H9 (cell line): Measurements from ENCODE around the gene GPATCH1. TPM values are rescaled to one million over a fixed set of nuclear protein-coding genes. Genes with fewer than 3 reads are reported as not detected.

ENCODE experiments used
- DNase-seq: peaks from one replicate; pipeline ENCODE4 v3.0.0-alpha.2; 2017
- H2AFZ ChIP-seq: one replicate; pipeline ENCODE4 v1.6.1; 2013; ENCODE audit warnings: mild to moderate bottlenecking, low read length, control low read depth, moderate library complexity
- H2AK5ac ChIP-seq: 2 replicates; pipeline ENCODE4 v1.6.1; 2013; ENCODE audit warnings: low read length, control low read depth, mixed read lengths; ENCODE audit not compliant: insufficient read length
- H2BK120ac ChIP-seq: one replicate; pipeline ENCODE4 v1.6.1; 2013; ENCODE audit warnings: low read depth, mild to moderate bottlenecking, low read length, control low read depth, inconsistent platforms; ENCODE audit not compliant: poor library complexity, severe bottlenecking
- H2BK12ac ChIP-seq: 2 replicates; pipeline ENCODE4 v1.6.1; 2013; ENCODE audit warnings: low read length, control low read depth, mixed read lengths, low read depth; ENCODE audit not compliant: insufficient read length
- H2BK15ac ChIP-seq: 2 replicates; pipeline ENCODE4 v1.6.1; 2013; ENCODE audit warnings: low read depth, low read length, control low read depth
- H2BK20ac ChIP-seq: one replicate; pipeline ENCODE4 v1.6.1; 2013; ENCODE audit warnings: low read depth, mild to moderate bottlenecking, low read length, control low read depth, inconsistent platforms; ENCODE audit not compliant: poor library complexity, severe bottlenecking
- H2BK5ac ChIP-seq: 2 replicates; pipeline ENCODE4 v1.6.1; 2013; ENCODE audit warnings: low read length, control low read depth, mixed read lengths; ENCODE audit not compliant: insufficient read length
- H3K14ac ChIP-seq: 2 replicates; pipeline ENCODE4 v1.6.1; 2013; ENCODE audit warnings: low read length, control low read depth; ENCODE audit not compliant: insufficient read depth
- H3K18ac ChIP-seq: 2 replicates; pipeline ENCODE4 v1.6.1; 2013; ENCODE audit warnings: low read depth, mild to moderate bottlenecking, mixed read lengths, low read length, control low read depth; ENCODE audit not compliant: insufficient read length
- H3K23ac ChIP-seq: 2 replicates; pipeline ENCODE4 v1.6.1; 2013; ENCODE audit warnings: low read length, control low read depth, mixed read lengths, low read depth; ENCODE audit not compliant: insufficient read length
- H3K23me2 ChIP-seq: 2 replicates; pipeline ENCODE4 v1.6.1; 2013; ENCODE audit warnings: low read depth, mild to moderate bottlenecking, mixed read lengths, low read length, control low read depth; ENCODE audit not compliant: insufficient read length, poor library complexity, severe bottlenecking
- H3K27ac ChIP-seq: 2 replicates; pipeline ENCODE4 v1.5.1; 2013; ENCODE audit warnings: low read length, control low read depth, mixed read lengths, low read depth; ENCODE audit not compliant: insufficient read length
- H3K27me3 ChIP-seq: 2 replicates; pipeline ENCODE4 v1.6.1; 2013; ENCODE audit warnings: low read length, control low read depth, inconsistent platforms; ENCODE audit not compliant: insufficient read depth
- H3K4ac ChIP-seq: 2 replicates; pipeline ENCODE4 v1.6.1; 2013; ENCODE audit warnings: low read depth, mild to moderate bottlenecking, control low read depth, inconsistent platforms, low read length, moderate library complexity
- H3K4me1 ChIP-seq: 2 replicates; pipeline ENCODE4 v1.6.1; 2013; ENCODE audit warnings: low read length, control low read depth, inconsistent platforms; ENCODE audit not compliant: insufficient read depth
- H3K4me2 ChIP-seq: 2 replicates; pipeline ENCODE4 v1.6.1; 2013; ENCODE audit warnings: low read length, control low read depth, mixed read lengths; ENCODE audit not compliant: insufficient read length, insufficient read depth
- H3K56ac ChIP-seq: 2 replicates; pipeline ENCODE4 v1.6.1; 2013; ENCODE audit warnings: low read depth, mild to moderate bottlenecking, mixed read lengths, low read length, control low read depth; ENCODE audit not compliant: insufficient read length
- H3K79me1 ChIP-seq: 2 replicates; pipeline ENCODE4 v1.6.1; 2013; ENCODE audit warnings: low read depth, mild to moderate bottlenecking, moderate library complexity, low read length, control low read depth, inconsistent platforms; ENCODE audit not compliant: insufficient read depth, poor library complexity, severe bottlenecking
- H3K79me2 ChIP-seq: 2 replicates; pipeline ENCODE4 v1.6.1; 2013; ENCODE audit warnings: low read length, control low read depth, inconsistent platforms; ENCODE audit not compliant: insufficient read depth
- H3K9ac ChIP-seq: 2 replicates; pipeline ENCODE4 v1.6.1; 2013; ENCODE audit warnings: low read length, control low read depth, mixed read lengths; ENCODE audit not compliant: insufficient read length; ENCODE audit errors: extremely low read depth
- H3K9me3 ChIP-seq: one replicate; pipeline ENCODE4 v1.6.1; 2013; ENCODE audit warnings: low read depth, low read length, inconsistent platforms; ENCODE audit not compliant: control insufficient read depth
- H3T11ph ChIP-seq: one replicate; pipeline ENCODE4 v1.6.1; 2013; ENCODE audit warnings: mild to moderate bottlenecking, low read length, control low read depth, inconsistent platforms
- H4K20me1 ChIP-seq: one replicate; pipeline ENCODE4 v1.6.1; 2013; ENCODE audit not compliant: control insufficient read depth, insufficient read length, insufficient read depth
- H4K5ac ChIP-seq: 2 replicates; pipeline ENCODE4 v1.6.1; 2013; ENCODE audit warnings: low read depth, mild to moderate bottlenecking, mixed read lengths, low read length, control low read depth; ENCODE audit not compliant: insufficient read length
- H4K8ac ChIP-seq: replicated peaks from 2 replicates; pipeline ENCODE4 v1.6.1; 2013; ENCODE audit warnings: low read length, control low read depth, mixed read lengths, low read depth; ENCODE audit not compliant: insufficient read length
- H4K91ac ChIP-seq: 2 replicates; pipeline ENCODE4 v1.6.1; 2013; ENCODE audit warnings: low read depth, mild to moderate bottlenecking, moderate library complexity, mixed read lengths, low read length, control low read depth; ENCODE audit not compliant: insufficient read length
- H3K27ac Mint-ChIP-seq, 3 experiments: 2 replicates in 2 of 3; 3 replicates in 1 of 3; pipeline ENCODE4 v1.8.0; 2020 to 2021; ENCODE audit warnings: mixed read lengths in 3 of 3, mild to moderate bottlenecking in 1 of 3, moderate library complexity in 1 of 3
- H3K27me3 Mint-ChIP-seq: 2 replicates; pipeline ENCODE4 v1.8.0; 2021; ENCODE audit warnings: low read depth, mild to moderate bottlenecking, moderate library complexity, mixed read lengths
- H3K36me3 Mint-ChIP-seq, 3 experiments: 2 replicates in 2 of 3; 3 replicates in 1 of 3; pipeline ENCODE4 v1.8.0; 2020 to 2021; ENCODE audit warnings: low read depth in 3 of 3, mixed read lengths in 3 of 3; ENCODE audit not compliant: insufficient read depth in 1 of 3
- H3K4me1 Mint-ChIP-seq, 2 experiments: 2 replicates each; pipeline ENCODE4 v1.8.0; 2020; ENCODE audit warnings: mixed read lengths in 2 of 2
- H3K4me3 Mint-ChIP-seq, 2 experiments: 2 replicates in 1 of 2; 3 replicates in 1 of 2; pipeline ENCODE4 v1.8.0; 2020 to 2021; ENCODE audit warnings: mild to moderate bottlenecking in 2 of 2, mixed read lengths in 2 of 2, moderate library complexity in 1 of 2
- H3K9me3 Mint-ChIP-seq, 2 experiments: 2 replicates in 1 of 2; 3 replicates in 1 of 2; pipeline ENCODE4 v1.8.0; 2020; ENCODE audit warnings: mild to moderate bottlenecking in 2 of 2, mixed read lengths in 2 of 2, moderate library complexity in 1 of 2
- WGBS: extraction: QIAGEN DNeasy Blood & Tissue Kit; methylation state at CpG from one replicate; pipeline ENCODE4 v1.1.7; 2013; ENCODE audit warnings: missing lambda C conversion rate, low lambda C conversion rate, mixed read lengths; ENCODE audit not compliant: insufficient read length; ENCODE audit errors: extremely low coverage; 5-methylcytosine and 5-hydroxymethylcytosine counted together
- total RNA-seq: library from RNA; stranded (reverse); gene quantifications from 2 replicates; pipeline ENCODE4 v1.2.1, GENCODE V29; 2021
- TF ChIP-seq, protein P1 (sequence below): fragments of 200-600 bp; sonication (generic); conservative IDR thresholded peaks from 3 replicates; pipeline ENCODE4 v1.8.0; 2021; ENCODE audit warnings: antibody characterized with exemption, mild to moderate bottlenecking

The GPATCH1 gene
- total RNA-seq, 1 experiment from 2014 or later, result 11.7 TPM

DNA sequence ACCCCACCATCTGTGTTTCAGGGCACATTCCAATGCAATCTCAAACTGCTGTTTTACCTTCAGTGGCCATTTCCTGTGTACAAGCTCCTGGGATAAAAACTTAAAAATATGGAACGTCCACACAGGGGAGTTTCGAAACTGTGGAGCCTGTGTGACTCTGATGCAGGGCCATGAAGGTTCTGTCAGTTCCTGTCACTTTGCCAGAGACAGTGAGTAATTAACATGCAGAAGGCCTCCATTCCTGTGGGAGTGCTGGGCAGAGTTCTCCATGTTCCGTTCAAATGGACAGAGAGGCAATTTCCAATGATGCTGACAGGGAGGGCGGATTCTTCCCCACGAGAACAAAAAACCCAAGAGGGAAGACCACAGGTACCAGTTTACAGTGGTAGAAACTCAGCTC, 75.4 kb downstream of the GPATCH1 start:
- H3K9ac ChIP-seq, result no peak overlapping the region
- no peak overlapping the region for H4K5ac ChIP-seq
- no peak overlapping the region for H4K8ac ChIP-seq
- H3T11ph ChIP-seq, result no peak overlapping the region
- Mint-ChIP-seq H3K36me3 (0 out of 7 replicates have a peak, but pooled peaks cover 0 to 2% (median 0%) of the 10 kb centered on the region in 3 experiments), H3K4me1 (no peaks in the 10 kb centered on the region), H3K27me3 (no peaks in the 10 kb centered on the region; the same call in 1 of the 2 replicates), H3K9me3 (peaks cover 2 to 3% of the 10 kb centered on the region in 2 experiments; a peak in 3 of 5 replicates), H3K4me3 (no peak overlapping the region), H3K27ac (no peak overlapping the region)
- H3K27me3 ChIP-seq, result no peaks in the 10 kb centered on the region
- no peak overlapping the region for H3K23ac ChIP-seq
- H2BK20ac ChIP-seq, result no peak overlapping the region
- H3K23me2 ChIP-seq, result no peaks in the 10 kb centered on the region
- H3K79me1 ChIP-seq, result no peaks in the 10 kb centered on the region
- H3K4ac ChIP-seq, result no peak overlapping the region
- no peaks in the 10 kb centered on the region for H3K4me1 ChIP-seq
- H3K27ac ChIP-seq, result no peak overlapping the region
- H2BK5ac ChIP-seq, result no peak overlapping the region
- DNase-seq, result no peak
- WGBS, result no CpG with 5 or more reads among the region's 5 CpGs
- no peak overlapping the region for H2BK120ac ChIP-seq
- H3K9me3 ChIP-seq, result no peaks in the 10 kb centered on the region
- H4K20me1 ChIP-seq, result no peaks in the 10 kb centered on the region
- no peak overlapping the region for H3K56ac ChIP-seq
- H3K79me2 ChIP-seq, result no peaks in the 10 kb centered on the region
- no peak overlapping the region for H3K18ac ChIP-seq
- H2BK15ac ChIP-seq, result no peak overlapping the region
- H2AK5ac ChIP-seq, result no peak overlapping the region
- H2AFZ ChIP-seq, result no peak overlapping the region
- H3K14ac ChIP-seq, result no peak overlapping the region
- H4K91ac ChIP-seq, result no peak overlapping the region
- no peak overlapping the region for H2BK12ac ChIP-seq
- TF ChIP-seq, protein P1, sequence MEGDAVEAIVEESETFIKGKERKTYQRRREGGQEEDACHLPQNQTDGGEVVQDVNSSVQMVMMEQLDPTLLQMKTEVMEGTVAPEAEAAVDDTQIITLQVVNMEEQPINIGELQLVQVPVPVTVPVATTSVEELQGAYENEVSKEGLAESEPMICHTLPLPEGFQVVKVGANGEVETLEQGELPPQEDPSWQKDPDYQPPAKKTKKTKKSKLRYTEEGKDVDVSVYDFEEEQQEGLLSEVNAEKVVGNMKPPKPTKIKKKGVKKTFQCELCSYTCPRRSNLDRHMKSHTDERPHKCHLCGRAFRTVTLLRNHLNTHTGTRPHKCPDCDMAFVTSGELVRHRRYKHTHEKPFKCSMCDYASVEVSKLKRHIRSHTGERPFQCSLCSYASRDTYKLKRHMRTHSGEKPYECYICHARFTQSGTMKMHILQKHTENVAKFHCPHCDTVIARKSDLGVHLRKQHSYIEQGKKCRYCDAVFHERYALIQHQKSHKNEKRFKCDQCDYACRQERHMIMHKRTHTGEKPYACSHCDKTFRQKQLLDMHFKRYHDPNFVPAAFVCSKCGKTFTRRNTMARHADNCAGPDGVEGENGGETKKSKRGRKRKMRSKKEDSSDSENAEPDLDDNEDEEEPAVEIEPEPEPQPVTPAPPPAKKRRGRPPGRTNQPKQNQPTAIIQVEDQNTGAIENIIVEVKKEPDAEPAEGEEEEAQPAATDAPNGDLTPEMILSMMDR, result no peak
- no peak overlapping the region for H3K4me2 ChIP-seq
